ENCODE data around the gene KCNH2.
A peak's percentile ranks its signal among the peaks of the same experiment; 100 is the strongest.

KCNH2 gene

GRCh38 chr7:150994141-150994837 lies 16.2 kb upstream of the KCNH2 start:
- no peak for DNase-seq (ENCODE audit: low read depth)
- no peak for TF ChIP-seq CTCF (IDR thresholded peaks at IDR 0.05; ENCODE audit: insufficient read depth, low read depth, low read length, missing control alignments)
- H3K4me3 ChIP-seq (ENCODE audit: low read length): no peak overlapping the region

DNA sequence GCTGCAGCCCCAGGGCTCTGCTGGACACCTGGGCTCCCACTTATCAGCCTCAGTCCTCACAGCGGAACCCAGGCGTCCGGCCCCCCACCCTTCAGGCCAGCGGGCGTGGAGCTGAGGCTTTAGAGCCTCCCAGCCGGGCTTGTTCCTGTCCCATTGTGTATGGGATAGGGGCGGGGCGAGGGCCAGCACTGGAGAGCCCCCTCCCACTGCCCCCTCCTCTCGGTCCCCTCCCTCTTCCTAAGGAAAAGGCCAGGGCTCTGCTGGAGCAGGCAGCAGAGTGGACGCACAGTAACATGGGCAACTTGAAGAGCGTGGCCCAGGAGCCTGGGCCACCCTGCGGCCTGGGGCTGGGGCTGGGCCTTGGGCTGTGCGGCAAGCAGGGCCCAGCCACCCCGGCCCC lies 15.4 kb upstream of the KCNH2 start:
- DNase-seq (ENCODE audit: low read depth): no peak
- TF ChIP-seq CTCF (IDR thresholded peaks at IDR 0.05; ENCODE audit: insufficient read depth, low read depth, low read length, missing control alignments): no peak
- no peak overlapping the region for H3K4me3 ChIP-seq (ENCODE audit: low read length)

GRCh38 chr7:150992833-150993302 lies 14.7 kb upstream of the KCNH2 start:
- DNase-seq (ENCODE audit: low read depth): no peak
- no peak overlapping the region for H3K4me3 ChIP-seq (ENCODE audit: low read length)
- TF ChIP-seq CTCF (IDR thresholded peaks at IDR 0.05; ENCODE audit: insufficient read depth, low read depth, low read length, missing control alignments): no peak

- DNase-seq (ENCODE audit: low read depth): no peak
- no peak for TF ChIP-seq CTCF (IDR thresholded peaks at IDR 0.05; ENCODE audit: insufficient read depth, low read depth, low read length, missing control alignments)
- H3K4me3 ChIP-seq (ENCODE audit: low read length): no peak overlapping the region
These were observed 14.0 kb upstream of the KCNH2 start for GRCh38 chr7:150992051-150992640.

DNA sequence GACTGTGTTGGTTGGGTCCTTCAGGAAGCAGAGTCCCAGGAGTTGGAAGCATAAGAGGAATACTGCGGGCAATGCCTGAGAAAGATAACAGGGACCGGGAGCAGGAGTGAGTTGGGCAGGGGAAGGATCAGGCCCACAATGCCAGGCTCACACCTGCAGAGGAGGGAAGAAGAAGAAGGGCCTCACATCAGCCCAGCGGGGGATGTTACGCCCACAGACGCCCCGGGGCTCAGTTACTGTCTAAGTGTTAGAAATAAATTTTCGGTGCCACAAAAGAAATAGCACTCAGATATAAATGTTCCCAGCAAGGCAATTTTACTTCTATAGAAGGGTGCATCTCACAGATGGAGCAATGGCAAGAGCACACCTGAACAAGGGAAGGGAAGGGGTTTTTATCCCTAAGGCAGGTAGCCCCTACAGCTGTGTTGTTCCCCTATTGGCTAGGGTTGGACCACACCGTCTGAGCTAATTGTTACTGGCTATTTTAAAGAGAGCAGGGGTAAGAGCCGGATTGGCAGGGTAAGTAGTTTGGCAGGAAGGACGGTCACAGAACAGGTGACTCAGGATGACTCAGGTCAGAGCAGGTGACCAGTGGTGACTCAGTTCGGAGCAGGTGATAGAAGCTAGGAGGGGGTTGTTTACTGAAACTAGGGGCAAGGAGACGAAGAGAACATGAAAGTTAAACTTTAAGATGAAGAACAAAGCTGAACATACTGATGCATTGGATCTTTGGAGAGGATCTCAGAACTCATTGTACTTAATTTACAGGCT lies 12.5 kb upstream of the KCNH2 start, which contains the start of gene NOS3:
Gene NOS3 (plus strand): TSS at position 602 of the 771 bp plus-strand sequence. CDS start 2,787 bp downstream, outside the sequence.
- no peak within 1 kb of the TSS for H3K4me3 ChIP-seq (ENCODE audit: low read length)
- peak; percentile 52 for DNase-seq (ENCODE audit: low read depth)
- no peak for TF ChIP-seq CTCF (IDR thresholded peaks at IDR 0.05; ENCODE audit: insufficient read depth, low read depth, low read length, missing control alignments)

GRCh38 chr7:150989456-150989855 lies 11.3 kb upstream of the KCNH2 start:
- H3K4me3 ChIP-seq (ENCODE audit: low read length): no peak overlapping the region
- DNase-seq (ENCODE audit: low read depth): no peak
- TF ChIP-seq CTCF (IDR thresholded peaks at IDR 0.05; ENCODE audit: insufficient read depth, low read depth, low read length, missing control alignments): no peak
